SU-DHL-6 (cell line): Measurements from ENCODE around the gene RELN.

ENCODE experiments used
- EZH2phosphoT487 ChIP-seq: fragments of 200-600 bp; sonication (generic), shearing (Covaris generic); conservative IDR thresholded peaks from 2 replicates; pipeline ENCODE4 v1.6.1; 2018; ENCODE audit warnings: mild to moderate bottlenecking, antibody characterized with exemption, low read length, moderate library complexity, mixed read lengths
- TF ChIP-seq, protein P1 (sequence below): fragments of 200-600 bp; sonication (generic); IDR thresholded peaks from one replicate; pipeline ENCODE4 v1.5.1; 2017; ENCODE audit warnings: antibody characterized with exemption, mild to moderate bottlenecking, low read length, moderate library complexity; ENCODE audit not compliant: insufficient read depth, poor library complexity, severe bottlenecking

DNA sequence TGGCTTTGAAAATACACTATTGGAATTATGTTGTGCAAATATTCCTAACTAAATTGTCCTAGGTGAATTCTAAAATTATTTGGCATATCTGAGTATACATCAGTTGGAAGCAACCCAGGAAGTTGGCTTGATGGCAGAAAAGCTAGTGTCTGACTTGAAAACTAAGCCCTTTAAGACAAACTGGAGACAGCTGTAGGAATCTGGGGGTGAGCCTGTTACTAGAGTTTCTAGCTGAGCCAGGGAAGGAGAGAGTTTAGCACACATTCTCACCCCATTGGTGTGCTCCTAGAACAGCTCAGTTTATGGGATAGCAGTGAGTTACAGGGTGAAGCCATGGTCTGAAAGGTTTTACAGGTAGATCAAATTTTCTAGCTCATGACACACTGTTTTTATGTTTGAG lies 333.2 kb downstream of the RELN start:
- TF ChIP-seq, protein P1, sequence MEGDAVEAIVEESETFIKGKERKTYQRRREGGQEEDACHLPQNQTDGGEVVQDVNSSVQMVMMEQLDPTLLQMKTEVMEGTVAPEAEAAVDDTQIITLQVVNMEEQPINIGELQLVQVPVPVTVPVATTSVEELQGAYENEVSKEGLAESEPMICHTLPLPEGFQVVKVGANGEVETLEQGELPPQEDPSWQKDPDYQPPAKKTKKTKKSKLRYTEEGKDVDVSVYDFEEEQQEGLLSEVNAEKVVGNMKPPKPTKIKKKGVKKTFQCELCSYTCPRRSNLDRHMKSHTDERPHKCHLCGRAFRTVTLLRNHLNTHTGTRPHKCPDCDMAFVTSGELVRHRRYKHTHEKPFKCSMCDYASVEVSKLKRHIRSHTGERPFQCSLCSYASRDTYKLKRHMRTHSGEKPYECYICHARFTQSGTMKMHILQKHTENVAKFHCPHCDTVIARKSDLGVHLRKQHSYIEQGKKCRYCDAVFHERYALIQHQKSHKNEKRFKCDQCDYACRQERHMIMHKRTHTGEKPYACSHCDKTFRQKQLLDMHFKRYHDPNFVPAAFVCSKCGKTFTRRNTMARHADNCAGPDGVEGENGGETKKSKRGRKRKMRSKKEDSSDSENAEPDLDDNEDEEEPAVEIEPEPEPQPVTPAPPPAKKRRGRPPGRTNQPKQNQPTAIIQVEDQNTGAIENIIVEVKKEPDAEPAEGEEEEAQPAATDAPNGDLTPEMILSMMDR, result no peak
- no peak for TF ChIP-seq EZH2phosphoT487
